HEK293 (cell line): Measurements from ENCODE around the gene CELSR1.

Experiments
- CTCF ChIA-PET: fragments of 350-600 bp; formaldehyde crosslinking; extraction: SDS; loops from one replicate; lab custom pipeline; 2021; ENCODE audit warnings: antibody characterized with exemption; lab: Yijun Ruan, JAX
- POLR2A ChIA-PET: fragments of 300-600 bp; formaldehyde crosslinking; extraction: SDS; loops from one replicate; lab custom pipeline; 2020; ENCODE audit warnings: antibody characterized with exemption, inconsistent platforms; lab: Yijun Ruan, JAX
- H3K27ac ChIP-seq: fragments of 200-500 bp; sonication (Bioruptor generic); 2 replicates; pipeline ENCODE4 v1.5.1; 2014; ENCODE audit warnings: low read depth, low read length, control low read depth, inconsistent platforms; ENCODE audit errors: extremely low read depth
- H3K36me3 ChIP-seq, 2 experiments: fragments of 200-500 bp in 1 of 2; sonication (Bioruptor generic) in 1 of 2; 1 replicate in 1 of 2; 2 replicates in 1 of 2; pipeline ENCODE4 v1.5.1; 2014 to 2017; ENCODE audit warnings: inconsistent platforms in 2 of 2, low read length in 2 of 2; ENCODE audit not compliant: control insufficient read depth in 2 of 2, insufficient read depth in 1 of 2
- H3K4me1 ChIP-seq: fragments of 200-500 bp; sonication (Bioruptor generic); 2 replicates; pipeline ENCODE4 v1.5.1; 2014; ENCODE audit warnings: mild to moderate bottlenecking, low read length, inconsistent platforms; ENCODE audit not compliant: control insufficient read depth, insufficient read depth
- H3K4me3 ChIP-seq: 2 replicates; pipeline ENCODE4 v1.5.1; 2011; ENCODE audit warnings: low read depth, mild to moderate bottlenecking, control low read depth, low read length, moderate library complexity
- H3K9me3 ChIP-seq: fragments of 200-500 bp; sonication (Bioruptor generic); 2 replicates; pipeline ENCODE4 v1.5.1; 2014; ENCODE audit warnings: low read depth, low read length, inconsistent platforms; ENCODE audit not compliant: control insufficient read depth, insufficient read depth
- EGR2 ChIP-seq: fragments of 450-650 bp; formaldehyde crosslinking; IDR thresholded peaks from 2 replicates; pipeline ENCODE4 v1.5.1; 2016; ENCODE audit warnings: low read depth, missing biosample characterization, missing genetic modification characterization
- GLIS1 ChIP-seq: fragments of 450-650 bp; formaldehyde crosslinking; IDR thresholded peaks from 2 replicates; pipeline ENCODE4 v1.5.1; 2016; ENCODE audit warnings: missing biosample characterization, missing genetic modification characterization
- OSR2 ChIP-seq: fragments of 450-650 bp; formaldehyde crosslinking; IDR thresholded peaks from 2 replicates; pipeline ENCODE4 v1.5.1; 2016; ENCODE audit warnings: missing biosample characterization, missing genetic modification characterization
- YY1 ChIP-seq: fragments of 450-650 bp; formaldehyde crosslinking; IDR thresholded peaks from 2 replicates; pipeline ENCODE4 v1.5.1; 2018; ENCODE audit warnings: missing biosample characterization, missing genetic modification characterization
- ZBTB20 ChIP-seq: fragments of 450-650 bp; formaldehyde crosslinking; IDR thresholded peaks from 2 replicates; pipeline ENCODE4 v1.5.1; 2016; ENCODE audit warnings: missing biosample characterization, missing genetic modification characterization
- ZFHX2 ChIP-seq: fragments of 450-650 bp; formaldehyde crosslinking; conservative IDR thresholded peaks from 2 replicates; pipeline ENCODE4 v1.5.1; 2016; ENCODE audit warnings: missing biosample characterization, missing genetic modification characterization
- ZFP37 ChIP-seq: fragments of 450-650 bp; formaldehyde crosslinking; IDR thresholded peaks from 2 replicates; pipeline ENCODE4 v1.5.1; 2016; ENCODE audit warnings: missing biosample characterization, missing genetic modification characterization
- ZIC2 ChIP-seq: fragments of 450-650 bp; formaldehyde crosslinking; IDR thresholded peaks from 2 replicates; pipeline ENCODE4 v1.5.1; 2016; ENCODE audit warnings: missing biosample characterization, missing genetic modification characterization
- ZNF341 ChIP-seq: fragments of 450-650 bp; formaldehyde crosslinking; IDR thresholded peaks from 2 replicates; pipeline ENCODE4; 2016; ENCODE audit warnings: low read depth, missing biosample characterization, missing genetic modification characterization
- ZNF423 ChIP-seq: fragments of 450-650 bp; formaldehyde crosslinking; IDR thresholded peaks from 2 replicates; pipeline ENCODE4 v1.5.1; 2016; ENCODE audit warnings: missing biosample characterization, missing genetic modification characterization
- ZNF544 ChIP-seq: fragments of 450-650 bp; formaldehyde crosslinking; IDR thresholded peaks from 2 replicates; pipeline ENCODE4 v1.5.0; 2017; ENCODE audit warnings: missing biosample characterization, missing genetic modification characterization
- ZNF561 ChIP-seq: fragments of 450-650 bp; IDR thresholded peaks from 2 replicates; pipeline ENCODE4 v1.5.1; 2018; ENCODE audit warnings: missing biosample characterization, missing genetic modification characterization, borderline replicate concordance
- TF ChIP-seq, protein P1 (sequence below): fragments of 450-650 bp; formaldehyde crosslinking; IDR thresholded peaks from 2 replicates; pipeline ENCODE4 v1.5.1; 2016; ENCODE audit warnings: missing biosample characterization, missing genetic modification characterization
- TF ChIP-seq, protein P2 (sequence below): fragments of 450-650 bp; formaldehyde crosslinking; IDR thresholded peaks from 2 replicates; pipeline ENCODE4 v1.5.1; 2016; ENCODE audit warnings: missing biosample characterization, missing genetic modification characterization
- TF ChIP-seq, protein P3 (sequence below): fragments of 450-650 bp; formaldehyde crosslinking; IDR thresholded peaks from 2 replicates; pipeline ENCODE4 v1.5.1; 2016; ENCODE audit warnings: missing biosample characterization, missing genetic modification characterization
- TF ChIP-seq, protein P4 (sequence below): fragments of 450-650 bp; formaldehyde crosslinking; IDR thresholded peaks from 2 replicates; pipeline ENCODE4 v1.5.1; 2016; ENCODE audit warnings: missing biosample characterization, missing genetic modification characterization

Gene CELSR1

DNA sequence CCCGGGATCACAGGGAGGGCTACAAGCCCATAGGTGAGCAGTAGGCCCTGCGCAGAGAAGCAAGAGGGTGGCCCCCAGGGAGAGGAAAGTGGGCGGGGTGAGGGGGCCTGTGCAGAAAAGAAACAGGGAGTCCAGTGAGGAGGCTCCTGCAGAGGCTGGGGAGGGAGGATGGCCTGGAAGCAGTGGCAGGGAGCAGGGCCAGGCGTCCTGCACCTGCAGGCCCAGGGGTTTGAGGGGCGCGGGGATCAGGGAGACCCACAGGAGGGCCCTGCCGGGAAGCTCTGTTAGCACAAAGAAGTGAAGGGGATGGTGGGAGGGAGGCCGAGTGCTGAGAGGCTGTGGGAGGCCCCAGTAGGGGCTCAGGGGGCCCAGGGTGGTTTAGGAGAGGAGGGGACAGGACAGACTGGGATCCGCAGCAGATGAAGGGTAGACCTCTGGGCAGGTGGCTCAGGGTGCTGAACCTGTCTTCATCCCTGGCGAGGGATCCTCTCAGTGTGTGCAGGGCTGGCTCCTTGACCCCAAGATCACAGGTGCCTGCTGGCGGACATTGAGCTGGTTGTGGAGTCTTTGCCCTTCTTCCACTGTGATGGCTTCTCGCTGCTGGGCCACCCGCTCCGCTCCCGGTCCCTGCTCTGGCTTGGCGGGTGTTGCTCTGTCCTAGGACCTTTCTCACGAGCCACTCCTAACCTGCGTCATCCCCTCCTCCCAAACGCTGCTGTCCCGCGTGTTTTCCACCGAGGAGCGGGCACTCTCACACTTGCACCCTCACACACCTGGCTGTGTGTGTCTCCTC lies 31.8 kb upstream of the CELSR1 start:
- Histone ChIP-seq H3K4me3 (no peak overlapping the region), H3K9me3 (no peaks in the 10 kb centered on the region), H3K27ac (no peak overlapping the region), H3K4me1 (no peaks in the 10 kb centered on the region), H3K36me3 (no peaks in the 10 kb centered on the region)
- ChIA-PET POLR2A (no interaction called here), CTCF (no interaction called here)
- TF ChIP-seq ZFP37 (tag by site-specific recombination) (no peak), EGR2 (peak; percentile 33; the same call in 1 of the 2 replicates), ZFHX2 (peak; percentile 57), ZIC2 (tag by site-specific recombination) (peak; percentile 75)
- TF ChIP-seq, protein P1, sequence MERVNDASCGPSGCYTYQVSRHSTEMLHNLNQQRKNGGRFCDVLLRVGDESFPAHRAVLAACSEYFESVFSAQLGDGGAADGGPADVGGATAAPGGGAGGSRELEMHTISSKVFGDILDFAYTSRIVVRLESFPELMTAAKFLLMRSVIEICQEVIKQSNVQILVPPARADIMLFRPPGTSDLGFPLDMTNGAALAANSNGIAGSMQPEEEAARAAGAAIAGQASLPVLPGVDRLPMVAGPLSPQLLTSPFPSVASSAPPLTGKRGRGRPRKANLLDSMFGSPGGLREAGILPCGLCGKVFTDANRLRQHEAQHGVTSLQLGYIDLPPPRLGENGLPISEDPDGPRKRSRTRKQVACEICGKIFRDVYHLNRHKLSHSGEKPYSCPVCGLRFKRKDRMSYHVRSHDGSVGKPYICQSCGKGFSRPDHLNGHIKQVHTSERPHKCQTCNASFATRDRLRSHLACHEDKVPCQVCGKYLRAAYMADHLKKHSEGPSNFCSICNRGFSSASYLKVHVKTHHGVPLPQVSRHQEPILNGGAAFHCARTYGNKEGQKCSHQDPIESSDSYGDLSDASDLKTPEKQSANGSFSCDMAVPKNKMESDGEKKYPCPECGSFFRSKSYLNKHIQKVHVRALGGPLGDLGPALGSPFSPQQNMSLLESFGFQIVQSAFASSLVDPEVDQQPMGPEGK (tag by site-specific recombination): peak; percentile 13; the same call in 1 of the 2 replicates
- TF ChIP-seq, protein P2, sequence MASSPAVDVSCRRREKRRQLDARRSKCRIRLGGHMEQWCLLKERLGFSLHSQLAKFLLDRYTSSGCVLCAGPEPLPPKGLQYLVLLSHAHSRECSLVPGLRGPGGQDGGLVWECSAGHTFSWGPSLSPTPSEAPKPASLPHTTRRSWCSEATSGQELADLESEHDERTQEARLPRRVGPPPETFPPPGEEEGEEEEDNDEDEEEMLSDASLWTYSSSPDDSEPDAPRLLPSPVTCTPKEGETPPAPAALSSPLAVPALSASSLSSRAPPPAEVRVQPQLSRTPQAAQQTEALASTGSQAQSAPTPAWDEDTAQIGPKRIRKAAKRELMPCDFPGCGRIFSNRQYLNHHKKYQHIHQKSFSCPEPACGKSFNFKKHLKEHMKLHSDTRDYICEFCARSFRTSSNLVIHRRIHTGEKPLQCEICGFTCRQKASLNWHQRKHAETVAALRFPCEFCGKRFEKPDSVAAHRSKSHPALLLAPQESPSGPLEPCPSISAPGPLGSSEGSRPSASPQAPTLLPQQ (tag by site-specific recombination): no peak

DNA sequence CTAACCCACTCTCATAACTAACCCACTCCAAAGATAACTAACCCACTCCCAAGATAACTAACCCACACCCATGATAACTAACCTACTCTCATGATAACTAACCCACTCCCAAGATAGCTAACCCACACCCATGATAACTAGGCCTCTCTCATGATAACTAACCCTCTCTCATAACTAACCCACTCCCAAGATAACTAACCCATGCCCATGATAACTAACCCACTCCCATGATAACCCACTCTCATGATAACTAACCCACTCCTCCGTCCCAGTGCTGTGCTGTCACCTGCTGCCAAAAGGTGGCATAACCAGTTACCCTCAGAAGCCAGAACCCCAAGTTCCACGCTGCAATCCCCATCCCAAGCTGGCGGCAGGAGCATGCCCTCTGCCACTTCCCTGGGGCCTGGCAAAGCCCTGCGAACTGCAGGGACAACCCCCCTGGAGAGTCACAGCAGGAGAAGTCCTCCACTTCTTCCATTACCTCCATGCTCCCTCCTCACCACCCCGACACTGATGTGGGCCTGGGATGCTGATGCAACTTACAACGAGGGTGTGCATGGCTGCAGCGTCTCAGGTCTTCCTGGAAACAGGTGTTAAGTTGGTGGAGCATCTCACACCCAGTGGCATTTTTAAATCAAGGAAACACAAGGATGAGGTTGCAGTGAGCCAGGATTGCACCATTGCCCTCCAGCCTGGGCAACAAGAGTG lies 30.8 kb upstream of the CELSR1 start:
- Histone ChIP-seq H3K4me3 (no peak overlapping the region), H3K4me1 (no peaks in the 10 kb centered on the region), H3K9me3 (no peaks in the 10 kb centered on the region), H3K36me3 (no peaks in the 10 kb centered on the region), H3K27ac (no peak overlapping the region)
- TF ChIP-seq ZNF544 (tag by site-specific recombination) (0 out of 2 replicates have a peak, but pooled peaks have one; percentile 9), ZNF423 (tag by site-specific recombination) (0 out of 2 replicates have a peak, but pooled peaks have one; percentile 22), ZNF341 (tag by site-specific recombination) (0 out of 2 replicates have a peak, but pooled peaks have one; percentile 9), ZNF561 (tag by site-specific recombination) (no peak), ZIC2 (tag by site-specific recombination) (peak; percentile 87), OSR2 (tag by site-specific recombination) (no peak), YY1 (tag by site-specific recombination) (no peak), ZBTB20 (no peak), GLIS1 (tag by site-specific recombination) (peak; percentile 87)
- TF ChIP-seq, protein P3, sequence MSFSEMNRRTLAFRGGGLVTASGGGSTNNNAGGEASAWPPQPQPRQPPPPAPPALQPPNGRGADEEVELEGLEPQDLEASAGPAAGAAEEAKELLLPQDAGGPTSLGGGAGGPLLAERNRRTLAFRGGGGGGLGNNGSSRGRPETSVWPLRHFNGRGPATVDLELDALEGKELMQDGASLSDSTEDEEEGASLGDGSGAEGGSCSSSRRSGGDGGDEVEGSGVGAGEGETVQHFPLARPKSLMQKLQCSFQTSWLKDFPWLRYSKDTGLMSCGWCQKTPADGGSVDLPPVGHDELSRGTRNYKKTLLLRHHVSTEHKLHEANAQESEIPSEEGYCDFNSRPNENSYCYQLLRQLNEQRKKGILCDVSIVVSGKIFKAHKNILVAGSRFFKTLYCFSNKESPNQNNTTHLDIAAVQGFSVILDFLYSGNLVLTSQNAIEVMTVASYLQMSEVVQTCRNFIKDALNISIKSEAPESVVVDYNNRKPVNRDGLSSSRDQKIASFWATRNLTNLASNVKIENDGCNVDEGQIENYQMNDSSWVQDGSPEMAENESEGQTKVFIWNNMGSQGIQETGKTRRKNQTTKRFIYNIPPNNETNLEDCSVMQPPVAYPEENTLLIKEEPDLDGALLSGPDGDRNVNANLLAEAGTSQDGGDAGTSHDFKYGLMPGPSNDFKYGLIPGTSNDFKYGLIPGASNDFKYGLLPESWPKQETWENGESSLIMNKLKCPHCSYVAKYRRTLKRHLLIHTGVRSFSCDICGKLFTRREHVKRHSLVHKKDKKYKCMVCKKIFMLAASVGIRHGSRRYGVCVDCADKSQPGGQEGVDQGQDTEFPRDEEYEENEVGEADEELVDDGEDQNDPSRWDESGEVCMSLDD (tag by site-specific recombination): 0 out of 2 replicates have a peak, but pooled peaks have one; percentile 13
- TF ChIP-seq, protein P4, sequence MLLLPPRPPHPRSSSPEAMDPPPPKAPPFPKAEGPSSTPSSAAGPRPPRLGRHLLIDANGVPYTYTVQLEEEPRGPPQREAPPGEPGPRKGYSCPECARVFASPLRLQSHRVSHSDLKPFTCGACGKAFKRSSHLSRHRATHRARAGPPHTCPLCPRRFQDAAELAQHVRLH (tag by site-specific recombination): no peak
- ChIA-PET POLR2A (no interaction called here), CTCF (interaction anchor here (0.9 kb wide), 1 partner anchor 236 kb away, joined by 3 read pairs; no protein-coding TSS in a partner anchor)
